ENCODE results near the gene PDLIM5.
"Not testable (repeated sequence)": the region's sequence is repeated elsewhere in the genome, so short reads cannot be mapped to it uniquely, and the experiment has no call there.

The PDLIM5 gene

DNA sequence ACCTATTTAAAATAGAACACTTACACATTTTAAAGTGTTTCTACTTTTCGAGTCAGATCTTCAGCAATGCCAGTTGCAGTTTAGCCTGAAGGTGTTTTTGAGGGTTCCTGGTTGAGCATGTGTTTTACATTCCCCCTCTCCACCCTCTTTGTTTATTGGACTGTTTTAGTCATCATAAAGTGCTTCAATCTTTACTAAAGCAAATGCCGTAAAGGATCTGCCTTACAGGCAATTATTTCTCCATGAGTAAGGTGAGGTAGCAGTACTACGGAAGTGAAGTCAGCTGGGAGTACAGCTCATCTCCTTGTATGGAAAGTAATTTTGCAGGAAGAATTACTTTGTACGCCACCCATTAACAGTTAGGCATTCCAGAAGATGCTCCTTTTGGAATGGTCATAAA is 36.9 kb downstream of the PDLIM5 start:
- DNase-seq (ENCODE audit: insufficient read length, low spot score) = peak; percentile 39
- no peak for FAIRE-seq

DNA sequence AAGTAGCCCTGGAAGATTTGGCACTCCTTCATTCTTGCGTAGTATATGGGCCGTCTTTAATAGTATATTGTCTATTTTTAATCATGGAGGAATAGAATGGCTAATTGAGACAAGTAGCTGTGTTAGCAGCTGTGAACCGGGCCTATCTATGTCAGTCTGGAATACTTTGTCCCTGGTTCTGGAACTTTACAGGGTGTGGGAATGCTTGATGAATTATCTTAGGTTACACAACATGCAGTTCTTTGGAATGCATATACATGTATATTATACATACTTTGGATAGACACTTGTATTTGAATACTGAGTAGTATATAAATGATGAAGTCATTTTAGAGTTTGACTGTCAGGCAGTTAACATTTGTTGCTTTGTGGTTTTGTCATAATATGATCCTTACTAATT is 37.4 kb downstream of the PDLIM5 start:
- no peak for FAIRE-seq
- no peak for DNase-seq (ENCODE audit: insufficient read length, low spot score)

DNA sequence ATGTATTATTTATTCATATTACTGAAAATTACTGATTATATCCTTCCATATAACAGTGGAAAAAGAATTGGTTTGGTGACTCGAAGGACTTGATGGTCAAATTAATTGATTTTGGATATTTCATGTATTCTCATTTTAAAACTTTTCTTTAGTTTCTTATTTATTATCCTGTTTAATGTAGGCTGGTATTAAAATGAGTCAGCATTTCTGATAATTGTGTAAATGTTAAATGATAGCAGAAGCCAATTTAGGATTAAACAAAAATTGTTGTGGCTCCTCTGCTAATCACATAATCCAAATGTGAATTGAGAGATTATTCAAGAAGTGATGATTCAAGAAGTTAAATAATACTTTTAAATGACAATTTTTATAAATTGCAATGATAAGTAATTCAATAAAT is 38.7 kb downstream of the PDLIM5 start:
- DNase-seq (ENCODE audit: insufficient read length, low spot score) = no peak
- no peak for FAIRE-seq

GRCh38 chr4:94491322-94491721 is 39.6 kb downstream of the PDLIM5 start:
- DNase-seq (ENCODE audit: insufficient read length, low spot score) (no peak), FAIRE-seq (no peak)

- DNase-seq (ENCODE audit: insufficient read length, low spot score) (no peak), FAIRE-seq (no peak)
Measured at GRCh38 chr4:94495408-94495807, 43.7 kb downstream of the PDLIM5 start.

DNA sequence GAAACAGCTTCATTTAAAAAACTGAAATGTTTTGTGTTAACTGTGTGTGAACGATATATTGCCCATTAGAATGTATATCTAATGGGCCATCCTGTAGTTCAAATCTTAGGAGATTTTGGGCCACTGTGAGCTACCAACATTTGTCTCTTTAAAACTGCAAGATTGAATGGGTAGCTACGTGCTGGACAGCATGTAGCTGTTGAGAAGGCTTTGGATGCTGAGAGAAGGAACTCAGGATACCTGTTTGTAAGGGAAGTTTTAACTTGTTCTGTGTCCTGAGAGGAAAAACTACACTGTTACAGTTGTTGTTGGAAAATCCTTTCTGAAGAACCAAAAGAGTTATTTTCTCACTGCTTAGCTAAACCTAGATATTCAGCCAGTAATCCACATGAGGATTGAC is 45.9 kb downstream of the PDLIM5 start:
- FAIRE-seq (no peak), DNase-seq (ENCODE audit: insufficient read length, low spot score) (no peak)

DNA sequence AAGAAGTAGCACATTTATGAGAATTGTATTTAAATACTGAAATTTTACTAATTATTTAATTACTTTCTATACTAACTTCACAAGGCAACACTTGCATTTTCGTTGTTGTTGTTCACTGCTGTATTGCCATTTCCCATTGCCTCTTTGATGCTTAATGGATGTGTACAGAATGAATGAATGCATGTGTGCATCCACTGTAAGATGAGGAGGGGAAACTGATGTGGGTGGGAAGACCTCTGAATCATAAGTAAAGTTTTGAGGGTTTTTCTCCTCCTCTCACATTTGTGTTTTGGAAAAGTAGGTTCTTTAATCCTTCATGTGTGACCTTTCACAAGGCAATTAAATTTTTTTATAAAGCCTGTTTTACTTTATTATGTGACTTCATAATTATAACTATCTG is 46.8 kb downstream of the PDLIM5 start:
- FAIRE-seq (no peak), DNase-seq (ENCODE audit: insufficient read length, low spot score) (no peak)

GRCh38 chr4:94500685-94501084 is 48.9 kb downstream of the PDLIM5 start:
- FAIRE-seq = no peak
- DNase-seq (ENCODE audit: insufficient read length, low spot score) = no peak

DNA sequence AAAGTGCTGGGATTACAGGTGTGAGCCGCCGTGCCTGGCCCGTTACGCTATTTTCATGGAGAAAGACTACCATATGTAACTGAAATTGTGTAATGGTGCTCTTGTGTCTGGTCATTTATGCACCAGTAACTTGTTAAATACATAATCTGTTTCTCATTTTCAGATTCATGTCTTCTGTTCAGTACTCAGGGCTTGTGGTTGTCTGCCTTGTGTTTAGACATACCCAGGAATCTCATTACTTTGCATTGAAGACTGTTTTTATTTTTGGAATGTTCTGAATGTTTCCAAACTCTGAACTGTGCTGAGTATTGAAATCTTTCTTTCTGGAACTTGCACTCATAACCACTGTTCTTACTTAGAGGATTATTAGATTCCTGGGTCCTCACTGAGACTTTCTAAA is 52.8 kb downstream of the PDLIM5 start:
- no peak for DNase-seq (ENCODE audit: insufficient read length, low spot score)
- FAIRE-seq = no peak

- FAIRE-seq (no peak), DNase-seq (ENCODE audit: insufficient read length, low spot score) (no peak)
Measured at GRCh38 chr4:94506822-94507221, 55.1 kb downstream of the PDLIM5 start.

DNA sequence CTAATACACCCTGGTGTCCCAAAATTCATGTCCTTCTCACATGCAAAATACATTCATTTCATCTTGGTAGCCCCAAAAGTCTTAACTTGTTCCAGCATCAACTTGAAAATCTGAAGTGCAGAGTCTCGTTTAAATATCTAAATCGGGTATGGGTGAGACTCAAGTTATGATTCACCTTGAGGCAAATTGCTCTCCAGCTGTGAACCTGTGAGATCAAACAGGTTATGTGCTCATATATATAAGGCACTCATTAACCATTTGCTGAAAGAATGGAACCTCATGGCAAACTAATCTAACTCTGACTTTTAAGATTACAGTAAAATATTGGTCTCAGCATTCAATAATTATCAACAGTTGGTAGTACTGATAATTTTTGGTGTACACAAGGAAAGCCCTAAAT is 55.5 kb downstream of the PDLIM5 start:
- FAIRE-seq = no peak

DNA sequence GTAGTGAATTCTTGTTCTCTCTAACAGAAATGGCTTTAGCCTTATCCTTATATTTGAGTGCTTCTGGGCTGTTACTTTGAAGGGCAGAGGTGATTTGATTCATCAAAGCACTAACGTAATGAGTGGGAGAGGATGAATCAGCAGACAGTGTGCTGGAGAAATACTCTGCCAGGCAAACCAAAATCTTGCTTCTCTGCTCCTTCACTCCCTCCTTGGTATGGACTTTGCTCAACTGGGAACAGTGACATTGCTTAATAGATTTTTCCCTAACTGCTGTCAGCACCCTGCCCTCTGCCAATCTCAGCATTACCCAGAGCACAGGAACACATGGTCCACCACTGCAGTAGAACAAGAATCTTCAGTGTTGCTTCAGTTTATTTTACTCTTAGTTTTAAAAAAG is 56.0 kb downstream of the PDLIM5 start:
- FAIRE-seq = no peak
- DNase-seq (ENCODE audit: insufficient read length, low spot score) = peak; percentile 18

More for the DNA sequence above, 55.5 kb downstream of the PDLIM5 start:
- no peak for DNase-seq (ENCODE audit: insufficient read length, low spot score)

DNA sequence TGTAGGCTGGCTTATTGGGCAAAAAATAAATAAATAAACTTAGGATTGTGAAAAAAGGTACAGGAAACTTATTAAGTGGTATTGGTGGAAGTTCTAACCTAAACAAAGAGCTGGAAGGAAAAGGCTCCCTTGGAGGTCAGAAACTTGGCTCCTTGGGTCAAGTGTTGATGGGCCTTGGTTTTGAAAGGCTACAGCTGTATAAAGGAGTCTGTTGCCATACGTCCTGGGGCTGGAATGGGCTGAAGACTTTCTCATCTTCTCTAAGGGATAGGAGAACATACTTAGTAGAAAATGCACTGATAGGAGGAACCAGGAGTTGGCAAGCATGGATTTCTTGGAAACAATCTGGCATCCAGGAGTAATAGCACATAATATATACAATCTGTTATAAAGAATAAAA is 56.6 kb downstream of the PDLIM5 start:
- FAIRE-seq = no peak
- DNase-seq (ENCODE audit: insufficient read length, low spot score) = no peak

GRCh38 chr4:94508806-94509205 is 57.1 kb downstream of the PDLIM5 start:
- DNase-seq (ENCODE audit: insufficient read length, low spot score) = no peak
- FAIRE-seq = no peak

GRCh38 chr4:94511591-94511990 is 59.8 kb downstream of the PDLIM5 start:
- no peak for FAIRE-seq

GRCh38 chr4:94513532-94513931 is 61.8 kb downstream of the PDLIM5 start:
- FAIRE-seq; DNase-seq (ENCODE audit: insufficient read length, low spot score): not testable (repeated sequence)

More at GRCh38 chr4:94511591-94511990, 59.8 kb downstream of the PDLIM5 start:
- DNase-seq (ENCODE audit: insufficient read length, low spot score) = no peak

DNA sequence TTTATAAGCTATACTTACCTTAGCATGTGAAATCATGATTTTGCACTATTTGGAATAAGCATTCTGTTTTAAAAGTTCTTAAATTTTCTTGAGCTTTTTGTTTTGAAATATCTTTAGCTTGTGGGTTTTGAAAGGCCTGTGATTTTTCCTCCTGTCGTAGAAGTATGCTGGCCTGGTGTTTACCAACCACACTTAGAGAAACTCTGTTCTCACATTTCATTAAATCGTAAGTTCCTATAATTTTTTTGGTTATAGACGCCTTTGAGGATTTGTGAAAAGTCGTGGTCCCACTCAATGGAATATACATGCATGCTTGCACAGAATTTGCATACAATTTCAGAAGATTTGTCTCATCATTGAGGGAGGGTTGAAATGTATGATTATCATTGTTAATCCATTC is 63.6 kb downstream of the PDLIM5 start:
- FAIRE-seq (no peak), DNase-seq (ENCODE audit: insufficient read length, low spot score) (no peak)

GRCh38 chr4:94516067-94516466 is 64.3 kb downstream of the PDLIM5 start:
- DNase-seq (ENCODE audit: insufficient read length, low spot score) = no peak
- no peak for FAIRE-seq

DNA sequence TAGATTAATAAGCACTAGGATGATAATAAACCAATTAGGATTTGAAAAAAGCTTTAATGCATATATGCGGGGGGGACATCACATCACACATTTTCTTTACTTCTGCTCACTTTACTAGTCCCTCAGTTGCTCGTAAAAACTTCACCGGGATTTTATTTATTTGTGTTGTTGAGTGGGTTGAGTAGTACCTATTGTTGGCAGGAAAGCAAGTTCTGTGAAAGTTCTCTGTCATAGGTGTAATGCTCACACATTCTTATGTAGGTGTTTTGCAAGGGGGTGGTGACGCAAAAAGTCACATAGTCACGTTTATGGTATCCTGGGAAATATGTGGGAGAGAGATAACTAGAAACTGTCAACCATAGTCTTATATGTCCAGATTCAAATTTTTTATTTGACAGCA is 65.3 kb downstream of the PDLIM5 start:
- DNase-seq (ENCODE audit: insufficient read length, low spot score) (no peak), FAIRE-seq (no peak)

DNA sequence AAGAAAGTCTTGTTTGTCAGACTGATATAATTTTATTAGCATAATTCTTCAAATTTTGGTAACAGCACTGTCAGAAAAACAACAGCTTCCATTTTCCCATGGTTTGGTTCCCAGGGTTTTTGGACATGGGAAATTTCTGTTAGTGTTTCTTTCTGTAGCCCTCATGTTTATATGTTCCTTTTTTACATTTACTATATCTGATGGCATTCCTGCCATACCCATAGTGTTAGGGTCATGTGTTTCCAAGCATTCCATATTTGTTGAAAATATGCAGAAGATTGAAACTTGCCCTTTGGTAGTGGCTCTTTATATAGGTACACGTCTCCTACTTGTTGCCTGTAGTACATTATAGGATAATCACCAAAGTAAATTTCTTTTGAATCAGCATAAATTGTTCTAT is 65.8 kb downstream of the PDLIM5 start:
- DNase-seq (ENCODE audit: insufficient read length, low spot score) = no peak
- no peak for FAIRE-seq

DNA sequence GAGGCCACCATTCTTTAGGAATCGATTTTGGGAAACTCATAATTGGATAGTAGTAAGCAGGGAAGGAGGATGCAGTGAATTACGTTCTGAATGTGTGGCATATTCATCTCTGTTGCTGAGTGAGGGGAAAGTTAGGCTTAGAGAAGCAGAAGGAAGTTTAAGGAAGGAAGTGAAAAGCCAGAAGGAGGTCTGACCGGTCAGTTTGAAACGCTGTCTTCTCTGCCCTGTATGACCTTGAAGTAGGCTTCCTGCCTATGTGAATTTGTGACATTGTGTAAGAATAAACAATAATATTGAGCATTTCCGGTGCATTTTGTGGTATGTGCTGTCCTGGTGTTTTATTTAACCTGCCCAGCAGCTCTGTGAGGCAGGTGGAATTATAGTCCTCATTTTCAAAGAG is 67.3 kb downstream of the PDLIM5 start:
- FAIRE-seq (no peak), DNase-seq (ENCODE audit: insufficient read length, low spot score) (no peak)

DNA sequence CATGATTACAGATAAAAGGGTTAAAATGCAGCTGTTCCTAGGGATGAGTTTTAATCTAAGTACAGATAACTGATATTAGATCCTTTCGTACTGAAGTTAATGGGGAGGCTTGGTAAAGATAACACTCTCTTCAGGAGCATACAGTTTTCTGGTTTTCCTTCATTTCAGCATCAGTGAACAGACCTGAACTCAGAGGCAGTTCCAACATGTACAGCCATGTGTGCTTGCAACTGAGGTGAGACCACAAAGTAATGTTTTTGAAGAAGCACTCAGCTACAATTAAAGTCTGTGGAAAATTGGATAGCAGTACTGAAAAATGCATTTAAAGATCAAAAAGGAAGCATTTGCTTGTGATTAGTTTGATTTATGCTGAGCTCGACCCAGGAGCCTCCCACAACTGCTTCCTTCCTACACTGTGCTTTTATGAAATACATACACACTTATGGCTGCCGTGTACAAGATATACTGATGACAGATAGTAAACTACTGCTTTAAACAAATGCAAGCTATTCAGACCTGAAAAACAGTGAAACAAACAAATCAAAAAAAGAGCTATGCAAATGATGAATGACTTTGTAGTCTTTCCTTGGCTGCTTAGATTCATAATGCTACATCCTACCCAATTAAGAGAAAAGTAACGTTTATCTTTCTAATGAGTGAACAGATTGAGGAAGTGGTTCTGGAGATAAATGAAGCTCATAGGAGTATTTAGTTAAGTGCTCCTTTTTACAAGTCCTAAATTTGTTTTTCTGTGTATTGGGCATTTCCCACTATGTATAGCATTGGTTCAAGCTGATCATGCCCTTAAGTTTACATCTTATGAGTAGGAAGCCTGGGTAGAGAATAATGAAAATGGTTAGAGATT is 68.4 kb downstream of the PDLIM5 start:
- FAIRE-seq (no peak), DNase-seq (ENCODE audit: insufficient read length, low spot score) (no peak)

All from HTR-8/SVneo (cell line).